SK-N-SH (cell line): Measurements from ENCODE around the gene MBD3.

ENCODE experiments used
- EP300 ChIP-seq, 2 experiments: IDR thresholded peaks; 2 replicates each; pipeline versions ENCODE4 v1.4.0 to v1.6.1; 2012; ENCODE audit warnings: borderline replicate concordance in 1 of 2, low read depth in 1 of 2, low read length in 1 of 2
- EZH2phosphoT487 ChIP-seq: fragments of 200-600 bp; sonication (generic); IDR thresholded peaks from 2 replicates; pipeline ENCODE4 v1.6.1; 2017; ENCODE audit warnings: low read depth, mixed run types, mild to moderate bottlenecking, antibody characterized with exemption, moderate library complexity, borderline replicate concordance
- FOSL2 ChIP-seq: IDR thresholded peaks from 2 replicates; pipeline ENCODE4 v1.4.0; 2012; ENCODE audit warnings: low read depth, mild to moderate bottlenecking, moderate library complexity, borderline replicate concordance
- JUND ChIP-seq: IDR thresholded peaks from 2 replicates; pipeline ENCODE4 v1.4.0; 2012
- POLR2AphosphoS5 ChIP-seq: IDR thresholded peaks from 2 replicates; pipeline ENCODE4 v1.6.1; 2012; ENCODE audit warnings: low read depth, low read length
- RAD21 ChIP-seq: IDR thresholded peaks from 2 replicates; pipeline ENCODE4 v1.6.1; 2012; ENCODE audit warnings: mild to moderate bottlenecking, low read length
- RCOR1 ChIP-seq: fragments of 150-350 bp; IDR thresholded peaks from 2 replicates; pipeline ENCODE4 v1.6.1; 2017; ENCODE audit warnings: antibody characterized with exemption, low read length
- TAF1 ChIP-seq: IDR thresholded peaks from 2 replicates; pipeline ENCODE4 v1.6.1; 2012; ENCODE audit warnings: low read depth, mild to moderate bottlenecking, low read length, moderate library complexity, borderline replicate concordance
- TCF12 ChIP-seq: IDR thresholded peaks from 2 replicates; pipeline ENCODE4 v1.4.0; 2012
- TF ChIP-seq, protein P1 (sequence below): fragments of 200-600 bp; sonication (generic); IDR thresholded peaks from 2 replicates; pipeline ENCODE4 v1.6.1; 2017; ENCODE audit warnings: antibody characterized with exemption, mild to moderate bottlenecking, moderate library complexity
- TF ChIP-seq, protein P2 (sequence below): IDR thresholded peaks from 2 replicates; pipeline ENCODE4 v1.6.1; 2012; ENCODE audit warnings: mild to moderate bottlenecking, low read depth, low read length, moderate library complexity
- TF ChIP-seq, protein P3 (sequence below): fragments of 150-350 bp; IDR thresholded peaks from 2 replicates; pipeline ENCODE4 v1.6.1; 2017; ENCODE audit warnings: antibody characterized with exemption, low read length, low read depth, borderline replicate concordance
- TF ChIP-seq, protein P4 (sequence below): IDR thresholded peaks from 2 replicates; pipeline ENCODE4 v1.4.0; 2012; ENCODE audit warnings: low read depth
- TF ChIP-seq, protein P5 (sequence below): IDR thresholded peaks from 2 replicates; pipeline ENCODE4 v1.4.0; 2012; ENCODE audit warnings: low read depth, borderline replicate concordance

DNA sequence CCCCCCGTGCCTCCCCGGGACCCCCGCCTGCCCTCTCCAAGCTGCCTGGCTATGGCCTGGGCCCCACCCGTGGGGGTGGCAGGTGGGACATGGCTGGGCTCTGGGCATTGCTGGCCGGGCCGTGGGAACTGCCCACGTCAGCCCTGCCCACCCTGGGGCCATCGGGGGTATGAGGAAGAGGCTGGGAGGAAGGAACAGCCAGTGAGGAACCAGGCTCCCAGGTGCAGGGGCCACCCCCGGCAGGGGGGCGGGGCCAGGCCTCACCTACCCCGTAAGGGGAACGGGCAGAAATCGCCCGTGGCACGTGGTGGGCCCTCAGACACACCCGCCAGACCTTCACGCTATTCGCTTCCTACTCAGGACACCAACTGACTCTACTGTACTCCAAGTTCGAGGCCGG, 37.3 kb upstream of the MBD3 start:
- no peak for TF ChIP-seq TAF1
- TF ChIP-seq POLR2AphosphoS5: no peak
- TF ChIP-seq, protein P1, sequence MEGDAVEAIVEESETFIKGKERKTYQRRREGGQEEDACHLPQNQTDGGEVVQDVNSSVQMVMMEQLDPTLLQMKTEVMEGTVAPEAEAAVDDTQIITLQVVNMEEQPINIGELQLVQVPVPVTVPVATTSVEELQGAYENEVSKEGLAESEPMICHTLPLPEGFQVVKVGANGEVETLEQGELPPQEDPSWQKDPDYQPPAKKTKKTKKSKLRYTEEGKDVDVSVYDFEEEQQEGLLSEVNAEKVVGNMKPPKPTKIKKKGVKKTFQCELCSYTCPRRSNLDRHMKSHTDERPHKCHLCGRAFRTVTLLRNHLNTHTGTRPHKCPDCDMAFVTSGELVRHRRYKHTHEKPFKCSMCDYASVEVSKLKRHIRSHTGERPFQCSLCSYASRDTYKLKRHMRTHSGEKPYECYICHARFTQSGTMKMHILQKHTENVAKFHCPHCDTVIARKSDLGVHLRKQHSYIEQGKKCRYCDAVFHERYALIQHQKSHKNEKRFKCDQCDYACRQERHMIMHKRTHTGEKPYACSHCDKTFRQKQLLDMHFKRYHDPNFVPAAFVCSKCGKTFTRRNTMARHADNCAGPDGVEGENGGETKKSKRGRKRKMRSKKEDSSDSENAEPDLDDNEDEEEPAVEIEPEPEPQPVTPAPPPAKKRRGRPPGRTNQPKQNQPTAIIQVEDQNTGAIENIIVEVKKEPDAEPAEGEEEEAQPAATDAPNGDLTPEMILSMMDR: no peak
- TF ChIP-seq, protein P2, sequence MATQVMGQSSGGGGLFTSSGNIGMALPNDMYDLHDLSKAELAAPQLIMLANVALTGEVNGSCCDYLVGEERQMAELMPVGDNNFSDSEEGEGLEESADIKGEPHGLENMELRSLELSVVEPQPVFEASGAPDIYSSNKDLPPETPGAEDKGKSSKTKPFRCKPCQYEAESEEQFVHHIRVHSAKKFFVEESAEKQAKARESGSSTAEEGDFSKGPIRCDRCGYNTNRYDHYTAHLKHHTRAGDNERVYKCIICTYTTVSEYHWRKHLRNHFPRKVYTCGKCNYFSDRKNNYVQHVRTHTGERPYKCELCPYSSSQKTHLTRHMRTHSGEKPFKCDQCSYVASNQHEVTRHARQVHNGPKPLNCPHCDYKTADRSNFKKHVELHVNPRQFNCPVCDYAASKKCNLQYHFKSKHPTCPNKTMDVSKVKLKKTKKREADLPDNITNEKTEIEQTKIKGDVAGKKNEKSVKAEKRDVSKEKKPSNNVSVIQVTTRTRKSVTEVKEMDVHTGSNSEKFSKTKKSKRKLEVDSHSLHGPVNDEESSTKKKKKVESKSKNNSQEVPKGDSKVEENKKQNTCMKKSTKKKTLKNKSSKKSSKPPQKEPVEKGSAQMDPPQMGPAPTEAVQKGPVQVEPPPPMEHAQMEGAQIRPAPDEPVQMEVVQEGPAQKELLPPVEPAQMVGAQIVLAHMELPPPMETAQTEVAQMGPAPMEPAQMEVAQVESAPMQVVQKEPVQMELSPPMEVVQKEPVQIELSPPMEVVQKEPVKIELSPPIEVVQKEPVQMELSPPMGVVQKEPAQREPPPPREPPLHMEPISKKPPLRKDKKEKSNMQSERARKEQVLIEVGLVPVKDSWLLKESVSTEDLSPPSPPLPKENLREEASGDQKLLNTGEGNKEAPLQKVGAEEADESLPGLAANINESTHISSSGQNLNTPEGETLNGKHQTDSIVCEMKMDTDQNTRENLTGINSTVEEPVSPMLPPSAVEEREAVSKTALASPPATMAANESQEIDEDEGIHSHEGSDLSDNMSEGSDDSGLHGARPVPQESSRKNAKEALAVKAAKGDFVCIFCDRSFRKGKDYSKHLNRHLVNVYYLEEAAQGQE: no peak
- no peak for TF ChIP-seq EZH2phosphoT487
- TF ChIP-seq, protein P3, sequence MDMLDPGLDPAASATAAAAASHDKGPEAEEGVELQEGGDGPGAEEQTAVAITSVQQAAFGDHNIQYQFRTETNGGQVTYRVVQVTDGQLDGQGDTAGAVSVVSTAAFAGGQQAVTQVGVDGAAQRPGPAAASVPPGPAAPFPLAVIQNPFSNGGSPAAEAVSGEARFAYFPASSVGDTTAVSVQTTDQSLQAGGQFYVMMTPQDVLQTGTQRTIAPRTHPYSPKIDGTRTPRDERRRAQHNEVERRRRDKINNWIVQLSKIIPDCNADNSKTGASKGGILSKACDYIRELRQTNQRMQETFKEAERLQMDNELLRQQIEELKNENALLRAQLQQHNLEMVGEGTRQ: no peak
- TF ChIP-seq, protein P4, sequence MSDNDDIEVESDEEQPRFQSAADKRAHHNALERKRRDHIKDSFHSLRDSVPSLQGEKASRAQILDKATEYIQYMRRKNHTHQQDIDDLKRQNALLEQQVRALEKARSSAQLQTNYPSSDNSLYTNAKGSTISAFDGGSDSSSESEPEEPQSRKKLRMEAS: no peak
- no peak for TF ChIP-seq RCOR1
- TF ChIP-seq JUND: no peak
- TF ChIP-seq, protein P5, sequence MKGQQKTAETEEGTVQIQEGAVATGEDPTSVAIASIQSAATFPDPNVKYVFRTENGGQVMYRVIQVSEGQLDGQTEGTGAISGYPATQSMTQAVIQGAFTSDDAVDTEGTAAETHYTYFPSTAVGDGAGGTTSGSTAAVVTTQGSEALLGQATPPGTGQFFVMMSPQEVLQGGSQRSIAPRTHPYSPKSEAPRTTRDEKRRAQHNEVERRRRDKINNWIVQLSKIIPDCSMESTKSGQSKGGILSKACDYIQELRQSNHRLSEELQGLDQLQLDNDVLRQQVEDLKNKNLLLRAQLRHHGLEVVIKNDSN: no peak
- no peak for TF ChIP-seq FOSL2
- no peak for TF ChIP-seq TCF12
- TF ChIP-seq EP300 (IDR thresholded peaks at IDR 0.05; ENCODE audit: borderline replicate concordance in 1 of 2, low read depth in 1 of 2, low read length in 1 of 2): no peak
- TF ChIP-seq RAD21: no peak
